Myocyte (in vitro differentiated cells): Measurements from ENCODE around the gene PSPN. TPM values are rescaled to one million over a fixed set of nuclear protein-coding genes. Genes with fewer than 3 reads are reported as not detected.
A peak's percentile ranks its signal among the peaks of the same experiment; 100 is the strongest.

Source experiments
- DNase-seq: peaks from one replicate; pipeline ENCODE4 v3.0.0-alpha.2; 2012; ENCODE audit warnings: low read depth
- microRNA-seq: library from miRNA; unstranded; fragments of <30 nt; microRNA quantifications from one replicate; pipeline ENCODE4, GENCODE V29; 2016
- total RNA-seq: library from RNA; depleted of rRNA; stranded (reverse); fragments of >200 nt; gene quantifications from 2 replicates; pipeline ENCODE4 v1.2.3, GENCODE V29; 2014

Gene PSPN
- total RNA-seq, 1 donor from 2014 or later: 0.91 TPM

GRCh38 chr19:6333439-6333838 lies 42.3 kb downstream of the PSPN start, which contains the start of gene ACER1:
Gene ACER1 (minus strand): TSS chr19:6333612. CDS start chr19:6333551, 61 bp downstream.
- DNase-seq: no peak

- DNase-seq: no peak
These were observed 48.9 kb downstream of the PSPN start for GRCh38 chr19:6326815-6327214.

GRCh38 chr19:6325614-6326013 lies 50.1 kb downstream of the PSPN start:
- DNase-seq: no peak

Small RNA genes within 50 kb of the gene (microRNA-seq; reads per million reads assigned to microRNA genes)
- gene MIR3940 (2.1 reads per million, percentile 7 among the genes with 10 or more reads in this experiment), gene MIR6790 (not detected), gene MIR6885 (0.97 reads per million)

Other genes with a start within 250 kb of the PSPN start
- not detected in 2 replicates for gene ACSBG2, start 240.3 kb downstream of the PSPN start, total RNA-seq
- gene MLLT1, start 96.0 kb downstream of the PSPN start, total RNA-seq: 16.9 and 21.3 TPM in 2 replicates
- gene ACER1, start 42.3 kb downstream of the PSPN start, total RNA-seq: not detected in 2 replicates
- gene CLPP, start 14.4 kb downstream of the PSPN start, total RNA-seq: 81.6 and 101 TPM in 2 replicates
- 59.2 and 75.3 TPM in 2 replicates for gene ALKBH7, start 3.1 kb downstream of the PSPN start, total RNA-seq
- 49.7 and 52.8 TPM in 2 replicates for gene GTF2F1, start 17.2 kb upstream of the PSPN start, total RNA-seq
- gene KHSRP, start 48.9 kb upstream of the PSPN start, total RNA-seq: 75.7 and 87.6 TPM in 2 replicates
- gene SLC25A41, start 57.8 kb upstream of the PSPN start, total RNA-seq: not detected in 2 replicates
- 29.9 and 33.9 TPM in 2 replicates for gene SLC25A23, start 83.9 kb upstream of the PSPN start, total RNA-seq
- not detected in 2 replicates for gene CRB3, start 88.3 kb upstream of the PSPN start, total RNA-seq
- gene DENND1C, start 105.9 kb upstream of the PSPN start, total RNA-seq: not detected in 2 replicates
- gene TUBB4A, start 126.4 kb upstream of the PSPN start, total RNA-seq: not detected in 2 replicates
- gene TNFSF9, start 155.1 kb upstream of the PSPN start, total RNA-seq: 1.7 and 7.2 TPM in 2 replicates
- gene CD70, start 215.2 kb upstream of the PSPN start, total RNA-seq: 0.64 and 0.78 TPM in 2 replicates